GM18907 (cell line): ENCODE results near the gene ANKS6.
A peak's percentile ranks its signal among the peaks of the same experiment; 100 is the strongest.

ENCODE experiments used
- ATAC-seq: cut with Tn5 transposase; IDR thresholded peaks from one replicate; pipeline ENCODE4 v1.9.1; 2021; ENCODE audit warnings: mild to moderate bottlenecking, moderate library complexity; ENCODE audit not compliant: unreplicated experiment

The ANKS6 gene

GRCh38 chr9:98815391-98815951 is 19.1 kb upstream of the ANKS6 start:
- no peak for ATAC-seq

- ATAC-seq = no peak
Measured at GRCh38 chr9:98811051-98811650, 14.8 kb upstream of the ANKS6 start.

DNA sequence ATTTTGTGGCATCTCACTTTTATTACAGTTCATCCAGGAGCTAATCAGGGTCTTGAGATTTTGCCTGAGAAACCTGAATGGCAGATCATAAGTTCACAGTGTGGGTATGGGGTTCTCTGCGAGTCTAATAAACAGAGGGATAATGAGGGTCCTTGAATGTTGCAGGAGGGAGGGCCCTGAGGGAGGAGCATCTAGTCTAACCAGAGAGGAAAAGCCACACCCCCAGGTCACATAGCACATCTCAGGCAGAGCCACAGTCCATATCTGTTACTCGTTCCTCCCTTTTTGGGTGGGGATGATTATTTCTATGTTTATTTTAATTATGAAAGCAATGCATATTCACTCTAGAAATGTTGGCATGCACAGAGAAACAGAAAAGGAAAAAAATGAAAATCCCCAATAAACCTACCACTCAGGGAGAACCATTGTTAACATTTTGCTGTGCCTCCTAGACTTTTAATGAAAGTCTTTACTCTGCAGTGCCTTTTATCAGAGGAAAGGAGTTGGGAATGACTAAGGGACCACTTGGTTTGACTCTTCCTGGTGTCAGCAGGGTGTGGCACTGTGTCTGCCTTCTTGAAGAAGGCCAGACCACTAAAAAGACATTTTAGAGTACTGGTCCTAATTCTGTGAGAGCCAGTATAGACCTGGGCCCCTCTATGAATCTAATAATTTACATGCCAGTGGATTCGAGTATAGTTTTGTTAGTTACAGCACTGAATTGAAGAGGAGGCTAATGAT is 13.9 kb upstream of the ANKS6 start:
- ATAC-seq = no peak

DNA sequence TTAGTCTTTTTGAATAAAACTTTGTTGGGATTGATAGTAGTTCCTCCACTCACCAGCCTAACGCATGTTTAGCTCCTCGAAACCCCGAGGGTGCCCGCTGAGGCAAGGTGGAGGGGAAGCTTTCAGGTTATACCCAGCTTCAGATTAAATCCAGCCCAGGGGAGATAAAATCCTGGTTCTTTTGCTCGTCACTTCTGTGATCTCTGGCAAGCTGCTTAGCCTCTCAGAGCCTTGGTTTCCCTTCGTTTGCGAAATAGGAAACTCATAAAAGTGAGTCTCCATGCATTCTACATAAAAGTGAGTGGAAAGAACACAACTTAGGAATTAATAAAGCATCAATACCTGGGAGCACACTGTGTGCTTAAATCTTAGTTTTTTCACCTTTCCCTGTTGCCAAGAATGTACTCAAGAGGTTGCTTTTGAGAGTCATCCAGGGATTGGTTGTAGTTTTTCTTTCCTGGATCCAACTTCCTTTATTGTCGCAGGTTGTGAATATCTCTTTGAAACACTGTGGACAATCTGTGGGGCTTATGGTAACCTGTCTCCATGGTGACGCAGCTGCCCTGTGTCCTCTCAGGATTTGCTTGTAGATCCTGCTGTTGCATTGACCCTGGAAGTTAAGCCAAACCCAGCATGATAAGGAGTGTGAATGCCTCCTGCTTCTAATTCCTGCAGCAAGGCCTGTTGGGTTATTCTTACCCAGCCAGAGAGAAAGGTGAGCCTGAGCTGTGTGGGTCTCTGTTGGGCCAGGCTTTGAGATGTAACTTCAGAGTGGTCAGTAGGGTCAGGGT is 13.2 kb upstream of the ANKS6 start:
- ATAC-seq = no peak

DNA sequence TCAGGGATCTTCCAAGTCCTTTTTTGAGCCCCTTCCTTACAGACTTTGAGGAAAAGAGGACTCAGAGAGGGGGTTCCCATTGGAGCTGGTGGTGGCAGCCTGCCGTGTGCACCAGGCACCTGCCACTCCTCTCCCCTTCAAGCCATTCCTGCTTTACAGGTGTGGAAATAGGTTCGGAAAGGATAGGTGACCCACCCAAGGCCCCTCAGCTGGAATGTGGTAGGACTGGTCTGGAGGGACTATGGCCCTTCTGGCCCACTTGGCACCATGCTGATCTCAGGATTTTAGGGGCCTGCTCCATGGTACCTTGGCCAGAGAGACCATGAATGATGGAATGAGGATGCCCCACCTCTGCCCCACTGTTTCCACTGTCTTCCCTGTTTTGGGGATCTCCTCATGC is 12.5 kb upstream of the ANKS6 start:
- no peak for ATAC-seq

- ATAC-seq = no peak
Measured at GRCh38 chr9:98808411-98808815, 12.1 kb upstream of the ANKS6 start.

- ATAC-seq = peak; percentile 37
Measured at GRCh38 chr9:98807814-98808195, 11.4 kb upstream of the ANKS6 start.

GRCh38 chr9:98807070-98807813 is 10.9 kb upstream of the ANKS6 start, which contains the start of gene GALNT12:
GALNT12 (plus strand) TSS chr9:98807670; CDS start chr9:98807699, 29 bp downstream.
- ATAC-seq = peak; percentile 63

GRCh38 chr9:98806394-98807035 is 10.2 kb upstream of the ANKS6 start:
- no peak for ATAC-seq

- no peak for ATAC-seq
Measured at GRCh38 chr9:98805506-98806272, 9.3 kb upstream of the ANKS6 start.

DNA sequence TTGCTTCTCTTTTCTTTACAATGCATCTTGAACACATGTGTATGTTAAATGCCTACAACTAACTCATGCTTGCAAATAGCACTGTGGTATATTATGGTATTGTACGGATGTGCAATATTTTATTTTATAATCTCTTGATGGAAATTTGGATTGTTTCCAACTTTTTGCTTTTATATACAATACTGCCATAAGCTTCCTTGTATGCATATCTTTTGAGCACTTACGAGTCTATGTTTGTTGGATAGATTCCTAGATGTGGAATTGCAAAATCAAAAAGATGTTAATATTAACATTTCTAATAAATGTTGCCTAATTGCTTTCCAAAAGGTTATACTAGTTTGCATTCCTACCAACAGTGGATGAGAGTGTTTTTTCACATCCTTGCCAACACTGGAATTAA is 7.7 kb upstream of the ANKS6 start:
- no peak for ATAC-seq

GRCh38 chr9:98801969-98802371 is 5.6 kb upstream of the ANKS6 start:
- no peak for ATAC-seq

DNA sequence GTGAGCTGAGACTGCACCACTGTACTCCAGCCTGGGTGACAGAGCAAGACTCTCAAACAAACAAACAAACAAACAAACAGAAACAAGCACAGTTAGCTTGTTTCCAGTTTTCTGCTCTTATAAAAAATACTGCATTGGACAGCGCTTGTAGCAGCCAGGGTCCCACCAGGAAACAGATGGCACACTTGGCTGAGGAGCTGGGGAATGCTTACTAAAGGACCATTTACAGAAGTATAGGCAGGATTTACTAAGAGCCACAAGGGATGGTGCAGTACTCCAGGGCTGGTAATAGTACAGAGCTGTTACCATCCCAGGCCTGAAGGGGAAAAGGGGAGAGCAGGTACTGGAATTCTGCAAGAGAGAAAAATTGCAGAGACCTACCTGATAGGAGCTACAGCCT is 5.2 kb upstream of the ANKS6 start:
- ATAC-seq = no peak

DNA sequence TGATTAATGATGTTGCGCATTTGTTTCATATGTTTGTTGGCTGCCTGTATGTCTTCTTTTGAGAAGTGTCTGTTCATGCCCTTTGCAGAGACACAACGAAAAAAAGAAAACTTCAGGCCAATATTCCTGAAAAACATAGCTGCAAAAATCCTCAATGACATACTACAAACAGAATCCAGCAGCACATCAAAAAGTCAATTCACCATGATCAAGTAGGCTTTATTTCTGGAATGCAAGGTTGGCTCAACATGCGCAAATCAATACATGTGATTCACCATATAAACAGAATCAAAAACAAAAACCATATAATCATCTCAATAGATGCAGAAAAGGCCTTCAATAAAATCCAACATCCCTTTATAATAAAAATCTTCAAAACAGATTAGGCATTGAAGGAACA is 1.9 kb upstream of the ANKS6 start:
- ATAC-seq = no peak

GRCh38 chr9:98797491-98797890 is 1.1 kb upstream of the ANKS6 start:
- ATAC-seq = no peak

- ATAC-seq = peak; percentile 42
Measured at GRCh38 chr9:98795970-98796363, 388 bp downstream of the ANKS6 start.

DNA sequence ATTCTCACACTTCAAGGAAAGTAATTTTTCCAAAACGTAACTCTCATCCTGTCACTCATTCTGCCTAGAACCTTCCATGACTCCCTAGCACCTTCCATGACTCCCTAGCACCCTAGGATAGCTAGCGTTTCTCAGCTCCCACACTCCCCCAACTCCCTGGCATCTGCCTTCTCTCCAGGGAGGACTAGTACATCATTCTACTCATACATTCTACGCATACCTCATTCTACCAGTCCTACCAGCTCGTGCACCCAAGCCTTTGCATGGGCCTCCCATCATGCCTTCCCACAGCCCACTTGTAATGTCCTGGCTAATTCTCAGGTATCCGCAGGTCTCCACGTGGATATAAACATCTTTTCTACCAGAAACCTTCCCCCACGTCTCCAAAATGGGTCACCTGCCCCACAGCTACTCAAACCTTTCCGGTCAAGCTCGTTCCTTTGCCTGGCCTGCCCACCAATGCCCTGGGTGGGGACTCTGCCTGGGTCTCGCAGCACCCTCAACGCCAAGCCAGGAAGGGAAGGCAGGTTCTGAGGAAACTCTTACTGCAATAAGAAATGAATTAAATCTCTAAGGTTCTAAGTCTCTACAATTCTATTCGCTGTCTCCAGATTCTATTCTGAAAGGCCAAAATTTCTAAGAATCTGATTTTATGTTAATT is 930 bp downstream of the ANKS6 start:
- ATAC-seq = no peak

DNA sequence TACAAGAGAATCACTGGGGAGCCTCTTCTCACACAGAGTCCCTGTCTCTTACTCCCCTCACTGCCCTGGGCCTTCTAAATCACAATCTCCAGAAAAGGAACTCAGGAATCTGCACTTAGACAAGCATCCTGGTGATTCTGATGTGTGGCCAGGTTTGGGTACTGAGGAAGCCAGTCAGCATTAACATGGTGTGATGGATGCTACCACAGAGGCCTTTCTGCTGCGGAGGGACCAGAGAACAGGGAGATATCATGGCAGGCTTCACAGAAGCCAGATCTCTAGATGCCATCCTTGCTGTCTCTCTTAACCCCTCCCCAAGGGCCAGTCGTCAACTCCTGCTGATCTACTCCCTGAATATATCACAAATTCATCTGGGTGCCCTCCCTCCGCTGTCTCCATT is 1.6 kb downstream of the ANKS6 start:
- ATAC-seq = no peak

GRCh38 chr9:98793031-98793430 is 3.3 kb downstream of the ANKS6 start:
- no peak for ATAC-seq
